Adrenal gland (tissue), 12 donors: Measurements from ENCODE around the gene ZFP92. TPM values are rescaled to one million over a fixed set of nuclear protein-coding genes. Genes with fewer than 3 reads are reported as not detected.

Source experiments
- DNase-seq, 7 donors: peaks; one replicate each; pipeline ENCODE4 v3.0.0-alpha.2; 2019 to 2020
- H3K27ac ChIP-seq, 5 donors: fragments of 200-600 bp; sonication (generic) in 4 of 5; 1 replicate in 3 of 5; 2 replicates in 2 of 5; pipeline versions ENCODE4 v1.5.1 to v1.8.0; 2016 to 2020; ENCODE audit warnings: mild to moderate bottlenecking in 1 of 5
- H3K27me3 ChIP-seq: fragments of 200-600 bp; 2 replicates; pipeline ENCODE4 v1.8.0; 2021
- H3K36me3 ChIP-seq, 2 donors: fragments of 200-600 bp; replicated peaks in 1 of 2; 1 replicate in 1 of 2; 2 replicates in 1 of 2; pipeline versions ENCODE4 v1.5.1 to v1.8.0; 2018 to 2022
- H3K4me1 ChIP-seq, 2 donors: fragments of 200-600 bp; replicated peaks in 1 of 2; 1 replicate in 1 of 2; 2 replicates in 1 of 2; pipeline versions ENCODE4 v1.5.1 to v1.8.0; 2018 to 2021
- H3K4me3 ChIP-seq, 4 donors: fragments of 200-600 bp; sonication (generic) in 3 of 4; one replicate each; pipeline ENCODE4 v1.5.1; 2016 to 2018
- H3K9me3 ChIP-seq, 3 donors: fragments of 200-600 bp; sonication (generic) in 1 of 3; replicated peaks in 1 of 3; 1 replicate in 2 of 3; 2 replicates in 1 of 3; pipeline versions ENCODE4 v1.5.1 to v1.8.0; 2016 to 2021
- POLR2A ChIP-seq, 2 donors: fragments of 450-650 bp; IDR thresholded peaks; one replicate each; pipeline ENCODE4 v1.6.1; 2017; ENCODE audit warnings: antibody characterized with exemption in 2 of 2, mild to moderate bottlenecking in 2 of 2, moderate library complexity in 1 of 2
- WGBS, 4 donors: extraction: QIAGEN DNeasy Blood & Tissue Kit in 2 of 4; methylation state at CpG; one replicate each; pipeline versions ENCODE4 v1.1.5 to v1.1.7; 2013 to 2017; 5-methylcytosine and 5-hydroxymethylcytosine counted together
- intact Hi-C, 2 donors: fragments of 100-400 bp; cut with DNase I; formaldehyde crosslinking; loops; one replicate each; pipeline versions ENCODE4 v1.14.1 to v1.15.0; 2022 to 2023
- polyA plus RNA-seq, 3 donors: library from polyadenylated mRNA; stranded (reverse); fragments of 200-250 nt in 2 of 3; fragments of 350-450 nt in 1 of 3; fragmentation: Illumina TruSeq in 1 of 3; extraction: RNeasy Lipid Tissue Mini Kit (QIAGEN cat#74804) in 1 of 3; gene quantifications; one replicate each; pipeline ENCODE4 v1.2.3, GENCODE V29; 2013 to 2014
- total RNA-seq, 9 donors: library from RNA; depleted of rRNA in 4 of 9; stranded (reverse); fragments of >200 nt in 4 of 9; fragments of 120-200 nt in 1 of 9; fragmentation: NEBNext Ultra II Directional in 1 of 9; extraction: Animal tissue kit (Norgen Biotek cat#: 25700) in 1 of 9; gene quantifications; one replicate each; pipeline versions ENCODE4 v1.1.0 to v1.2.4, GENCODE V29; 2013 to 2023
- TF ChIP-seq, protein P1 (sequence below), 6 experiments: fragments of 450-650 bp in 4 of 6; fragments of 200-600 bp in 2 of 6; sonication (generic) in 1 of 6; IDR thresholded peaks; 1 replicate in 5 of 6; 2 replicates in 1 of 6; pipeline versions ENCODE4 v1.5.1 to v1.8.0; 2016 to 2021; ENCODE audit warnings: antibody characterized with exemption in 6 of 6, mild to moderate bottlenecking in 2 of 6, moderate library complexity in 1 of 6
- donor health status: healthy with polysubstance abuse.
- donor health status: Bipolar disorder and iron deficiency.
- donor health status: DM: yes; HTN: yes; CAD: no.
- donor health status: DM: no; HTN: no; CAD: no.
- donor health status: DM: no; HTN: no; CAD: no.
- donor health status: DM: yes; HTN: yes; CAD: no.

Gene ZFP92
- total and polyA plus RNA-seq, 12 donors, result 0.71 to 7.5 (median 4.0) TPM

- intact Hi-C loops, result no loop called here
- TF ChIP-seq, protein P1, sequence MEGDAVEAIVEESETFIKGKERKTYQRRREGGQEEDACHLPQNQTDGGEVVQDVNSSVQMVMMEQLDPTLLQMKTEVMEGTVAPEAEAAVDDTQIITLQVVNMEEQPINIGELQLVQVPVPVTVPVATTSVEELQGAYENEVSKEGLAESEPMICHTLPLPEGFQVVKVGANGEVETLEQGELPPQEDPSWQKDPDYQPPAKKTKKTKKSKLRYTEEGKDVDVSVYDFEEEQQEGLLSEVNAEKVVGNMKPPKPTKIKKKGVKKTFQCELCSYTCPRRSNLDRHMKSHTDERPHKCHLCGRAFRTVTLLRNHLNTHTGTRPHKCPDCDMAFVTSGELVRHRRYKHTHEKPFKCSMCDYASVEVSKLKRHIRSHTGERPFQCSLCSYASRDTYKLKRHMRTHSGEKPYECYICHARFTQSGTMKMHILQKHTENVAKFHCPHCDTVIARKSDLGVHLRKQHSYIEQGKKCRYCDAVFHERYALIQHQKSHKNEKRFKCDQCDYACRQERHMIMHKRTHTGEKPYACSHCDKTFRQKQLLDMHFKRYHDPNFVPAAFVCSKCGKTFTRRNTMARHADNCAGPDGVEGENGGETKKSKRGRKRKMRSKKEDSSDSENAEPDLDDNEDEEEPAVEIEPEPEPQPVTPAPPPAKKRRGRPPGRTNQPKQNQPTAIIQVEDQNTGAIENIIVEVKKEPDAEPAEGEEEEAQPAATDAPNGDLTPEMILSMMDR (IDR thresholded peaks at IDR 0.05), result no peak
- TF ChIP-seq POLR2A (IDR thresholded peaks at IDR 0.05), result no peak
- Histone ChIP-seq H3K4me1 (no peaks in the 10 kb centered on the region), H3K27ac (no peak overlapping the region), H3K27me3 (no peaks in the 10 kb centered on the region), H3K9me3 (no peaks in the 10 kb centered on the region), H3K4me3 (no peak overlapping the region), H3K36me3 (no peaks in the 10 kb centered on the region)
- WGBS, 4 donors, result 82 to 92% (median 88%) methylated on average over 7 to 27 of the region's 27 CpGs
- no peak for DNase-seq
These were observed 13.9 kb upstream of the ZFP92 start for GRCh38 chrX:153397256-153397960.

GRCh38 chrX:153398275-153398960 is 12.9 kb upstream of the ZFP92 start:
- H3K27ac ChIP-seq, result no peak overlapping the region
- DNase-seq, result no peak
- H3K4me3 ChIP-seq, result no peak overlapping the region
- H3K36me3 ChIP-seq, result no peaks in the 10 kb centered on the region
- 87 to 91% (median 87%) methylated on average over 8 to 17 of the region's 17 CpGs for WGBS, 4 donors
- no peaks in the 10 kb centered on the region for H3K4me1 ChIP-seq
- intact Hi-C loops, result no loop called here
- H3K27me3 ChIP-seq, result no peaks in the 10 kb centered on the region
- TF ChIP-seq, protein P1 (IDR thresholded peaks at IDR 0.05), result no peak
- no peak for TF ChIP-seq POLR2A (IDR thresholded peaks at IDR 0.05)
- no peaks in the 10 kb centered on the region for H3K9me3 ChIP-seq

- WGBS, 4 donors, result 56 to 88% (median 75%) methylated on average over 20 to 59 of the region's 60 CpGs
- peak; percentile 42 to 68 (median 54) for DNase-seq
- TF ChIP-seq POLR2A (IDR thresholded peaks at IDR 0.05), result no peak
- TF ChIP-seq, protein P1 (IDR thresholded peaks at IDR 0.05), result peak; percentile 44 to 89 (median 64)
- no peaks in the 10 kb centered on the region for H3K4me1 ChIP-seq
- intact Hi-C loops, result no loop called here
- H3K4me3 ChIP-seq, result no peak overlapping the region
- H3K27ac ChIP-seq, result no peak overlapping the region
- H3K27me3 ChIP-seq, result no peaks in the 10 kb centered on the region
- H3K9me3 ChIP-seq, result no peaks in the 10 kb centered on the region
- no peaks in the 10 kb centered on the region for H3K36me3 ChIP-seq
These were observed 10.8 kb upstream of the ZFP92 start for GRCh38 chrX:153400146-153401132.
